Germinal center (tissue), 1 donor: Measurements from ENCODE around the gene NXPE3.

Experiments
- DNase-seq: peaks from one replicate; pipeline ENCODE4 v3.0.0; 2012; ENCODE audit warnings: mixed read lengths, low spot score

Gene NXPE3

GRCh38 chr3:101803173-101803782 lies 24.3 kb downstream of the NXPE3 start:
- DNase-seq: peak; percentile 59

DNA sequence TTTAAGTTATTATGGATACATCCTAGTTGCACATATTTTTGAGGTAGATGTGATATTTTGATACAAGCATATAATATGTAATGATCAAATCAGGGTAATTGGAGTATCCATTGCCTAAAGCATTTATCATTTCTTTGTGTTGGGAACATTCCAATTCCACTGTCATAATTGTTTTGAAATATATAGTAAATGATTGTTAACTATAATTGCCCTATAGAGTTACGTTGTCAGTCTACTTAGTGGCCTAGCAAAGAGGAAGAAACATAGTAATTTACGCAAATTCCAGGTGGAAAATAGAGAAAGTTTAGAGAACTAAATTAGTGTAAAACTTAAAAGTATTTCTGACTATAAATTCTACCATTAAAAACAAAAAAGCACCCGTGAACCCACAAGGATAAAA lies 24.9 kb downstream of the NXPE3 start:
- DNase-seq: no peak

DNA sequence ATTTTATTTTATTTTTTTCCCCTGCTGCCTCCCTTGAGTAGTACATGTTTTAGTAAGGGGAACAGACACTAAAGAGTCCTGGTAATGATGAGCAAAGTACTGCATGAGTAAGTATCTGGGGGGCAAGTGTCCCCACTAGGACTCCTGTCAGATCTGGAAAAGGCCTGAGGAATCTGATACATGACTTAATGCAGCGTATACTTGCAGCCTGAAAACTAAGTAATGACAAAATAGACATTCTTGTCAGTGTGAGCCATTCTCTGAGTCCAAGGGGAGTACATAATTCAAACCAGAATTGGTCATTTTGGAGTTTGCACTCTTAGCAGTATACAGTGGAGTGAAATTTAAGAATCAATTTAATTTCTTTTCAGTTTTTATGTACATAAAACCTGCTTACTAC lies 27.5 kb downstream of the NXPE3 start:
- no peak for DNase-seq

DNA sequence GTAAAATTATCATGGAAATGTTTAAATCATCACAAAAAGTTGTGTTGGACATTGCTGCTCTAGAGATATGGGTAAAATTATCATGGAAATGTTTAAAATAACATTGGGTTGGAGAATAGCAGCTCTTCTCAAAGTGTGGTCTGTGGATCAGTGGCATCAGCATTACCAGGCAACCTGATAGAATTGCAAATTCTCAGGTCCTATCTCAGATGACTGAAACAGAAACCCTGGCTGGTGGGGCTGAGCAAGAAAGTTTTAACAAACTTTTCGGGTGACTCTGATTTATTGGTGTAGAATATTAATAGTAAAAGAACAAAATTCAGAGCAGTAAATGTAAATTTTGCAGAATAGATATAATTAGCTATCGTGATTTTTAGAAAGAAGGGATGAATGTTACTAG lies 28.9 kb downstream of the NXPE3 start:
- DNase-seq: no peak

DNA sequence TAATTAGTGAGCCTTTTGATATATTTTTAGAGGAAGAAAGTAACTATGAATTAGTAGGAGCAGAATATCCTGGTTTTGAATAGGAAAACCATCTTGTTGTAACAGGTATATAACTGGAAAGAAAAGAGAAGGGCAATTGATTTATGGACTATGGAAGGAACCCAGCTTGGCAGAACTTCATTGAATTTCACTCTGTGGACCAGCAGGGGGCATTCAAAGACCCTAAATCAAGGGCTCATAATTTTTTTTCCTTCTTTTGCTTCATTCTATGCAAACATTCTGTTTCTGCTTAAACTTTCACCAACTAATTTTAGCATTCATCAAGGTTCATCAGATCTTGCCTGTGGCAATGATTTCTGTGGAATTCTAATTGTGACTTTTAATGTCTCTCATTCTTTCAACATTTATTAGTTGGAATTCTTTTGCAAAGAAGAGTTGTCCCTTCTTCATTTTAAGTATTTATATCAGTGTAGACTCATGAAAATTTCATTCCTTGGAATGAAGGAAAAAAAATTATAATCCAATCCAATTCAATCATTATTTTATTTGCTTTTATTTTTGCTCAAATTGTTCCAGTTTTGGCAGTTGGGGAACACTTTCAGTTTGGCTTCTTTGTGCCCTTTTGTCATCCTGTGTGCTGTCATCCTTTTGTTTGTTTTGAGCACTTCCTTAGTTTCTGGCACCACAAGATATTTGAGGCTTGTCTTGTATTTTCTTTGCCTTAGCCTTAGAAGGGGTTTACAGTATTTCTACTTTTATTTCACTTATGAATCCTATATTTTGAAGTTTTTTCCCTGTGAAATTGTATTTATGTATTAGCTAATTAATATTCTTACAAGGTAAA lies 30.4 kb downstream of the NXPE3 start:
- DNase-seq: peak; percentile 56

DNA sequence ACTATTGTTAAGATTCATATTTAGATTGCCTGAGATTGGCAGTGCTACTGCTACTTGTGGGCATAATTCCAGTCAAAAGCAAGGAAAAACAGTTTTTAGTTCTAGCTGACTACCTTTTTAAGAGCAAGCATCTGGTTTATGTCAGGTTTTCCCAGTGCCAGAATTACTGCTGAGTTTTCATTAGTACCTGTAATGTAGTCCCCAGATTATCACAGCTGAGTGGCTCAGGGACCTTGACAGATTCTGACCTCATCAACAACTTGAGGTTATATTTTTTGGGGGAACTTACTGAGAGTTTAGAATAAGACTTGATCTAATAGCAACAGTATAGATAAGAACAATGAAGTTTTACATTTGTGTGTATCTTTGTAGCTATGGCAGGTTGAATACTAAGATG lies 31.0 kb downstream of the NXPE3 start:
- DNase-seq: no peak

DNA sequence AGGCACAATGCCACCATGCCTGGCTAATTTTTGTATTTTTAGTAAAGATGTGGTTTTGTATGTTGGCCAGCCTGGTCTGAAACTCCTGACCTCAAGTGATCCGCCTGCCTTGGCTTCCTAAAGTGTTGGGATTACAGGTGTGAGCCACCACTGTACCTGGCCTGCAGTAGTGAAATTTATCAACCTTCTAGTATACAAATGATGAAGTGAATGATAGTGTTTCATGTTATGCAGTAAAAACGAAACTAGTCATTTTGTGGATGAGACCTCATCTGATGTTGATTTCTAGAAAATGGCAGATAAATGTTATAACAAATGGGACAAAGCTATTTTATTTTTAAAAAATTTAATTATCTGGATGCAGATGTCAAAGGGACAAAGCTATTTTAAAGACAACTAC lies 32.9 kb downstream of the NXPE3 start:
- DNase-seq: no peak

- DNase-seq: no peak
Observed at GRCh38 chr3:101812895-101813294, 33.9 kb downstream of the NXPE3 start.

GRCh38 chr3:101813817-101814440 lies 34.9 kb downstream of the NXPE3 start:
- peak; percentile 25 for DNase-seq

DNA sequence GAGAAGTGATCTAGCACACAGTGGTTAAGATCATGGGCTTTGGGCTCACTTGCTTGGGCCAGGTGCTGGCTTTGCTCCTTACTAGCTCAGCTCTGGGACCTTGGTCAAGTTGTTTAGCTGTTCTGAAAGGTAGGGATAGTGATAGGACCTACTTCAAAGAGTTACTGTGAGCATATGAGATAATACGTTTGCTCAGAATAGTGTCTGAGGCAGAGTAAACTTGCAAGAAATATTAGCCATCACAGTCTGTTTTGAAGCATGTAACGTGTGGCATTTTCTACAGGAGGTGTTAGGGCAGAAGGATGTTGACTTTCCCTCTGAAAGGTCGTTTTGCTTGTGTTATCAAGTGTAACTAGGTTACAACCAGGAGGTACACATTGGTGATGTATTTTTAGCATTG lies 35.8 kb downstream of the NXPE3 start:
- no peak for DNase-seq

GRCh38 chr3:101816215-101817149 lies 37.5 kb downstream of the NXPE3 start:
- no peak for DNase-seq

DNA sequence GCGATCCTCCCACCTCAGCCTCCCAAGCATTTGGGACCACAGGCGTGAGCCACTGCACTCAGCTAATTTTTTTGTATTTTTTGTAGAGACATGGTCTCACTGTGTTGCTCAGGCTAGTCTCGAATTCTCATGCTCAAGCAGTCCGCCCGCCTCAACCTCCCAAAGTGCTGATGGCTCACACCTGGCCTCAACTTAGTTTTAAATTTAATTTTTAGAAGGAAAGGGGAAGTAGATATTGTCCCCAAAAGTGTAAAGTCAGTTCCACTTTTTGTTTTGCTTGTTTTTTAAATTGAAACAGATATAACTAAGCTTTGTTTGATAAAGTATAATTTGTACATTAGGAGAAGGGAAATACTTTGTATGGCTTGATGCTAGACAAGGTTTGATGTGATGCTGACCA lies 39.0 kb downstream of the NXPE3 start:
- DNase-seq: no peak

GRCh38 chr3:101819649-101820206 lies 40.7 kb downstream of the NXPE3 start:
- no peak for DNase-seq

DNA sequence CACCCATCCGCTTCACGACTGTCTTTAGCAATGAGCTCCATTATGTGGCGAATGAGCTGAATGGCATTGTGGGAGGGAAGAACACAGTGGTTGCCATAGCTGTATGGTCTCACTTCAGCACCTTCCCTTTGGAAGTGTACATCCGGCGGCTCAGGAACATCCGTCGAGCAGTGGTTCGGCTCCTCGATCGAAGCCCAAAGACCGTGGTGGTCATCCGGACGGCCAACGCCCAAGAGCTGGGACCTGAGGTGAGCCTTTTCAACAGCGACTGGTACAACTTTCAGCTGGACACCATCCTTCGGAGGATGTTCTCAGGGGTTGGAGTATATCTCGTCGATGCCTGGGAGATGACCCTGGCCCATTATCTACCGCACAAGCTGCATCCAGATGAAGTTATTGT lies 42.5 kb downstream of the NXPE3 start:
- no peak for DNase-seq

DNA sequence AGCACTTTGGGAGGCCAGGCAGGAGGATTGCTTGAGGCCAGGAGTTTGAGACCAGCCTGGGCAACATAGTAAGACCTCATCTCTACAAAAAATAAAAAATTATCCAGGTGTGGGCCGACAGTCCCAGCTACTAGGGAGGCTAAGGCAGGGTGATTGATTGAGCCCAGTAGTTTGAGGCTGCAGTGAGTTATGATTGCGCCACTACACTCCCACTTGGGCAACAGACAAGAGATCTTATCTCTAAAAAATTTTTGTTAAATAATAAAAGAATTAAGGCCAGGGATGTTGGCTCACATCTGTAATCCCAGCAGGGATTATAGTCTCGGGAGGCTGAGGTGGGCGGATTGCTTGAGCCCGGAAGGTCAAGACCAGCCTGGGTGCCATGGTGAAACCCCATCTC lies 44.5 kb downstream of the NXPE3 start:
- no peak for DNase-seq

- no peak for DNase-seq
Observed at GRCh38 chr3:101824702-101825101, 45.7 kb downstream of the NXPE3 start.

GRCh38 chr3:101825904-101826445 lies 47.0 kb downstream of the NXPE3 start:
- DNase-seq: no peak

- peak; percentile 69 for DNase-seq
Observed at GRCh38 chr3:101827211-101828174, 48.5 kb downstream of the NXPE3 start.

DNA sequence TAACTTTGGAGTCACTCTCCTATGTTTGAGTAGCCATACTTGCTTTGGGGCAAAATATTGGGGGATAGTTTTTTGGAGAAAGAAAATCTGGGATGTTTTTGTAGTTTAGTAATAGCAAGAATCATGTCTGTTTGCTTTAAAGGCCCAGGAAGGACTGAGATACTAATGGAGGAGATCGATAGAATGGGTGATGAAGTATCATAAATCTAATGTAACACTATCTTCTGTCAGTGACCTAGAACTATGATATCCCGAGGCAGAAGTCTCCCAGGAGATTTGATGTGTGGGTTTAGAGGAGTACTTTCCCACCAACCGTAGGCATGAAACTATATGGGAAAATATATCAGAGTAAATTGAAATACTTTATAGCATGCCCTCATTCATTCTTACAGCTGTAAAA lies 49.3 kb downstream of the NXPE3 start:
- DNase-seq: no peak

GRCh38 chr3:101828691-101829436 lies 49.9 kb downstream of the NXPE3 start:
- DNase-seq: no peak
